GM12865 (cell line): ENCODE data around the gene MICAL2.

ENCODE experiments used
- DNase-seq: peaks from one replicate; pipeline ENCODE4 v3.0.0; 2010; ENCODE audit warnings: low read depth
- H3K4me3 ChIP-seq: 2 replicates; pipeline ENCODE4 v1.5.1; 2011; ENCODE audit warnings: mild to moderate bottlenecking, low read depth, low read length, control low read depth
- TF ChIP-seq, protein P1 (sequence below): IDR thresholded peaks from 2 replicates; pipeline ENCODE4 v1.5.1; 2011; ENCODE audit warnings: low read length, control low read depth, low read depth, inconsistent platforms; ENCODE audit not compliant: insufficient read depth; ENCODE audit errors: missing control alignments

Gene MICAL2

DNA sequence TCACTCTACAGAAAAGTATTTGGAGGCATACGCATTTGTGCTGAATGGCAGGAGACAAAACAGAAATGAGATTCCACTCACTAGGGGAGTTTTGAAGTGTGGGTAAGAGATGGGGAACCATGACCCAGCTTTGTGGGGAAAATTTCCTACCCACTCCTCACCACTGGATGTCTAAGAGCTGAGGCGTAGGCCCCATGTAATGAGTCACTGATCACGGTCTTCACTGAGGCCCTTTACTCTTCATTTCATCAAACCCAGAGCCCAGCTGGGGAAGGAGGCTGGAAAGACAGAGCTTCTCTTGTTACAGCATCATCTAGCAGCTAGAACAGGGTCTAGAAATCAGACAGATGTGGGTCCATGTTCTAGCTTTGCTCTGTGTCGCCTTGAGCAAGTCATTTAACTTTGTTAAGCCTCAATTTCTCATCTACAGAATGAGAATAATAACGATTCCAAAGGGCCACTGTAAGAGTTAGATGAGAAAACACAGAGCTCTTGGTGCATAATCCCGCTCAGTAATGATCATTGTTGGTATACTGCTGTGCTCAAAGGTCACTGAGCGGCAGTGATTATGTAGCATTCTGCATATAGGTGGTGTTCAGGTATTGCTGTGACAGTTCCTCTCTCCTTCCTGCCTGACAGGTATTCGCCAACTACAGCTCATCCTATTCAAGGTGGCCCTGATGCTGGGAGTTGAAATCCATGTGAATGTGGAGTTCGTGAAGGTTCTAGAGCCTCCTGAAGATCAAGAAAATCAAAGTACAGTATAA is 97.2 kb downstream of the MICAL2 start:
- peak; percentile 36 for DNase-seq

DNA sequence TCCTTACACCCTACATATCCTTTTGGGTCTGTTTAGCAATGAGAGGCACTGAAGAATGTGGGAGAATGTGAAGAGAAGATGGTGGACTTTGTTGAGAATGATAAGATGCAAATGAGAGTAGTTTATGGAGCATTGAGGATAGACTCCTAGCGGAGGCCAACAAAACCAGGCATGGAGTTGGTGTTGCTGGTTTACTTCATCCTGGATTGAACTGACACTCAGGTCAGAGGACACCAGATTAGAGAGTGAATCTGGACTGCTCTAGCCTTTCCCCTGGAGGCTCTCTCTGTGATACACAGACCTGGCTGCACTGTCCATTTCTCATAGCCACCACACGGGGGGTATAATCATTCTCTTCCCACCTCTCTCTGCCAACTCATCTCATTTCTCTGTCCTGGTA is 98.7 kb downstream of the MICAL2 start:
- DNase-seq, result no peak
- no peak overlapping the region for H3K4me3 ChIP-seq
- TF ChIP-seq, protein P1, sequence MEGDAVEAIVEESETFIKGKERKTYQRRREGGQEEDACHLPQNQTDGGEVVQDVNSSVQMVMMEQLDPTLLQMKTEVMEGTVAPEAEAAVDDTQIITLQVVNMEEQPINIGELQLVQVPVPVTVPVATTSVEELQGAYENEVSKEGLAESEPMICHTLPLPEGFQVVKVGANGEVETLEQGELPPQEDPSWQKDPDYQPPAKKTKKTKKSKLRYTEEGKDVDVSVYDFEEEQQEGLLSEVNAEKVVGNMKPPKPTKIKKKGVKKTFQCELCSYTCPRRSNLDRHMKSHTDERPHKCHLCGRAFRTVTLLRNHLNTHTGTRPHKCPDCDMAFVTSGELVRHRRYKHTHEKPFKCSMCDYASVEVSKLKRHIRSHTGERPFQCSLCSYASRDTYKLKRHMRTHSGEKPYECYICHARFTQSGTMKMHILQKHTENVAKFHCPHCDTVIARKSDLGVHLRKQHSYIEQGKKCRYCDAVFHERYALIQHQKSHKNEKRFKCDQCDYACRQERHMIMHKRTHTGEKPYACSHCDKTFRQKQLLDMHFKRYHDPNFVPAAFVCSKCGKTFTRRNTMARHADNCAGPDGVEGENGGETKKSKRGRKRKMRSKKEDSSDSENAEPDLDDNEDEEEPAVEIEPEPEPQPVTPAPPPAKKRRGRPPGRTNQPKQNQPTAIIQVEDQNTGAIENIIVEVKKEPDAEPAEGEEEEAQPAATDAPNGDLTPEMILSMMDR, result no peak

More for the DNA sequence above, 97.2 kb downstream of the MICAL2 start:
- TF ChIP-seq, protein P1, result no peak
- no peak overlapping the region for H3K4me3 ChIP-seq

GRCh38 chr11:12210200-12210599 is 99.8 kb downstream of the MICAL2 start:
- TF ChIP-seq, protein P1, result no peak
- no peak overlapping the region for H3K4me3 ChIP-seq
- no peak for DNase-seq

- peak; percentile 57 for DNase-seq
- TF ChIP-seq, protein P1, result no peak
- no peak overlapping the region for H3K4me3 ChIP-seq
Observed at GRCh38 chr11:12211331-12212065, 101.1 kb downstream of the MICAL2 start.

GRCh38 chr11:12212174-12212820 is 101.9 kb downstream of the MICAL2 start:
- DNase-seq, result no peak
- H3K4me3 ChIP-seq, result no peak overlapping the region
- TF ChIP-seq, protein P1, result no peak

DNA sequence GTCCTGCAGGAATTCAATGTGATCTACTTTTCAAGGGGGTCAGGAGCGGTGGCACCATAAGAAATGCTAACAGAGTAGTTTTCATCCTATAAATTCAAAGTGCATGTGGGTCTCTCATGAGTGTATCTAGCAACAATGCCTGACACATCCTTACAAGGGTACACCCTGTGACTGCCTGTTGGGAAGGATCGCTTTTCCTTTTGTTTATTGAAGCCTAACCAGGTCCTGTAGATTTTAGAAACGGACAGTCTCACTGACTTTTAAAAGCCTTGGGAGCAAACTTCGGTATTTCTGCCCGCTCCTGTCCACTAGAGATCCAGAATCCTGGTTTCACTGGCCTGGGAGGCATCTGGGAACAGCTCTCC is 102.4 kb downstream of the MICAL2 start:
- DNase-seq, result no peak
- TF ChIP-seq, protein P1, result no peak
- H3K4me3 ChIP-seq, result no peak overlapping the region
